KMS-11 (cell line): ENCODE results near the gene PAPPA.

Source experiments
- H2AFZ ChIP-seq: fragments of 200-600 bp; sonication (generic); 2 replicates; pipeline ENCODE4 v1.6.1; 2016; ENCODE audit warnings: antibody characterized with exemption, mixed run types, low read depth
- H3K27ac ChIP-seq: fragments of 200-600 bp; sonication (generic); 2 replicates; pipeline ENCODE4 v1.6.1; 2016; ENCODE audit warnings: mild to moderate bottlenecking, mixed run types
- H3K27me3 ChIP-seq: fragments of 200-600 bp; sonication (generic); 2 replicates; pipeline ENCODE4 v1.6.1; 2017; ENCODE audit warnings: mild to moderate bottlenecking, low read depth, mixed run types, moderate library complexity; ENCODE audit not compliant: insufficient read depth
- H3K36me3 ChIP-seq: fragments of 200-600 bp; sonication (generic); 2 replicates; pipeline ENCODE4 v1.6.1; 2017; ENCODE audit warnings: mild to moderate bottlenecking, mixed run types; ENCODE audit not compliant: insufficient read depth
- H3K4me1 ChIP-seq: fragments of 200-600 bp; sonication (generic); 2 replicates; pipeline ENCODE4 v1.6.1; 2016; ENCODE audit warnings: mild to moderate bottlenecking, low read depth, mixed run types; ENCODE audit not compliant: poor library complexity, severe bottlenecking
- H3K4me2 ChIP-seq: fragments of 200-600 bp; sonication (generic); 2 replicates; pipeline ENCODE4 v1.7.0; 2016; ENCODE audit warnings: mild to moderate bottlenecking, mixed run types
- H3K4me3 ChIP-seq: fragments of 200-600 bp; sonication (generic); IDR thresholded peaks from 2 replicates; pipeline ENCODE4 v1.6.1; 2017; ENCODE audit warnings: low read depth, low read length, mixed read lengths; ENCODE audit not compliant: insufficient read depth
- H3K79me2 ChIP-seq: fragments of 200-600 bp; sonication (generic); 2 replicates; pipeline ENCODE4 v1.6.1; 2016; ENCODE audit warnings: low read depth, mixed run types; ENCODE audit not compliant: insufficient read depth
- H3K9ac ChIP-seq: fragments of 200-600 bp; sonication (generic); 2 replicates; pipeline ENCODE4 v1.6.1; 2016; ENCODE audit warnings: mild to moderate bottlenecking, mixed run types
- H4K20me1 ChIP-seq: fragments of 200-600 bp; sonication (generic); 2 replicates; pipeline ENCODE4 v1.6.1; 2016; ENCODE audit warnings: mild to moderate bottlenecking, mixed run types; ENCODE audit not compliant: insufficient read depth
- CTCF ChIP-seq: fragments of 200-600 bp; sonication (generic); conservative IDR thresholded peaks from 2 replicates; pipeline ENCODE4 v1.6.1; 2017; ENCODE audit warnings: low read depth, mild to moderate bottlenecking, antibody characterized with exemption, low read length, moderate library complexity, mixed read lengths

PAPPA gene

DNA sequence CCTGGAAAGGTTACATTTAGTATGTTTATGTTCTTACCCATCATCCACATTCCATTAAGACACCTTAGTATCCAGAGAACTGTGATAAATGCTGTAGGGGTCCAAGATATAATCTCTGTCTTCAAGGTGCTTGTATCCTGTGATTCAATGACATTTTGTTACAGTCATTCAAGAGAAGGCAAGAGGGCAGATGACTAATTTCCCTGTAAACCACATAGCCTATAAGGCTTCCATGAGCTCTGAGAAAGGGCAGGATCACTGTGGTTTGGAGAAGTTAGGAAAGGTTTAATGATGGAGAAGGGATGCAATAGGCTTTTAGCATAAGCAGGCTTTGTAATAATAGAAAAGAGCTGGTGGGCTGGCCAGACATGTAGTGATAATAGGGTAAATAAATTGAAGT is 40.0 kb downstream of the PAPPA start:
- no peak for TF ChIP-seq CTCF
- Histone ChIP-seq H3K36me3 (no peaks in the 10 kb centered on the region), H3K79me2 (no peaks in the 10 kb centered on the region), H3K4me2 (no peak overlapping the region), H4K20me1 (no peaks in the 10 kb centered on the region), H3K27me3 (no peaks in the 10 kb centered on the region), H2AFZ (no peak overlapping the region), H3K4me3 (no peak overlapping the region), H3K4me1 (no peaks in the 10 kb centered on the region), H3K9ac (no peak overlapping the region), H3K27ac (no peak overlapping the region)

GRCh38 chr9:116196806-116197205 is 43.2 kb downstream of the PAPPA start:
- no peak overlapping the region for H3K27ac ChIP-seq
- no peak overlapping the region for H3K4me2 ChIP-seq
- H3K4me3 ChIP-seq = no peak overlapping the region
- H3K27me3 ChIP-seq = no peaks in the 10 kb centered on the region
- no peaks in the 10 kb centered on the region for H3K79me2 ChIP-seq
- H3K4me1 ChIP-seq = no peaks in the 10 kb centered on the region
- H3K36me3 ChIP-seq = no peaks in the 10 kb centered on the region
- no peaks in the 10 kb centered on the region for H4K20me1 ChIP-seq
- no peak overlapping the region for H2AFZ ChIP-seq
- no peak overlapping the region for H3K9ac ChIP-seq
- no peak for TF ChIP-seq CTCF

DNA sequence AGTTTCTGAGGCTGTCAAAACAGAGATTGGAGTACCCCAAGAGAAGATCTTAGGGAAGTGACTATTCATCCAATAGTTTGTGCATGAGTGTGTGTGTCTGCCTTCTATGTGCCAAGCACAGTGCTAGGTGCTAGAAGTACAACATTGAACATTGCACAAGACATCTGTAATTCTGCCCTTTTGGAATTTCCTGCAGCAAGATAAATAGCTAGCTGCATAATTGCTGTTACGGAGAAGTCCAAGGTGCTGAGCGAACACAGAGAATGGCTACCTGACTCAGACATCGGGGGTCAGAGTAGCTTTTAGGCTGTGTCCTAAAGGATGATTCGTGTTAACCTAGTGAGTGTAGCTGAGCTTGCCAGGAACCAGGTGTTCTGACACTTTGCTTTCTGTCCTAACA is 44.8 kb downstream of the PAPPA start:
- no peak overlapping the region for H3K9ac ChIP-seq

DNA sequence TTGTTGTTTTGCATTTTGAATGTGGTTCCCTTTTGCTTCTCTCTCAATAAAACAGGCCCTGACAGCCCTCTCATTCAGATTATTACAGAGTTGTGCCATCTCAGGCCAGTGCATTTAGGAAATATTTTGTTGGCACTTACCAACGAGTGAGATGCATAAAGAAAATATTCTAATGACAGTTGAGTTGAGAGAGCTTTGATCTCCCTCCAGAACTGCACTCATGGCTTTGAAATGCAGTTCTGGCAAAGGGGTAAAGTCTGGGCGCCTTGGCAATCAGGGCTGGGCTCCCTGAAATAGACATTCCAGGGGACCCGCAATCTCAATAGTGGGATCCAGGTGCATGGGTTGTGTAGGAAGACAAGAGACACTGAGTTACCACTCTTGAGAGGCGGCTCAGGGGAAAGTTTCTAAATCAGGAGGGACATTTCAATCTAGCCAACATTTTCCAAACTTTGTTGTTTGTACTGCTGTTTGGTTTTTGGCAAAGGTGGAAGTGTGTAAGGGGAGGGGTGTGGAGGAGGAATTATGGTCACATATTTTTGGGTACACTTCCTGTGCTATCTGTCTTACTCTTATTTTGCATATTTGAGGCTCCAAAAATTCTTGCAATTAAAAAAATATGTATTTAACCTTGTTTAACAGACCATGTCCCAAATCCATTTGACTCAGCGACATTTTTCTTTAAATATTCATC is 48.8 kb downstream of the PAPPA start:
- H3K9ac ChIP-seq = no peak overlapping the region
- no peaks in the 10 kb centered on the region for H4K20me1 ChIP-seq
- H3K4me1 ChIP-seq = no peaks in the 10 kb centered on the region
- no peaks in the 10 kb centered on the region for H3K79me2 ChIP-seq
- H3K27me3 ChIP-seq = no peaks in the 10 kb centered on the region
- H3K4me2 ChIP-seq = no peak overlapping the region
- TF ChIP-seq CTCF = no peak
- no peak overlapping the region for H3K27ac ChIP-seq
- no peaks in the 10 kb centered on the region for H3K36me3 ChIP-seq
- no peak overlapping the region for H2AFZ ChIP-seq
- no peak overlapping the region for H3K4me3 ChIP-seq

More for the DNA sequence above, 44.8 kb downstream of the PAPPA start:
- TF ChIP-seq CTCF = no peak
- Histone ChIP-seq H3K27me3 (no peaks in the 10 kb centered on the region), H3K36me3 (no peaks in the 10 kb centered on the region), H3K27ac (no peak overlapping the region), H3K4me2 (no peak overlapping the region), H3K4me1 (no peaks in the 10 kb centered on the region), H3K4me3 (no peak overlapping the region), H3K79me2 (no peaks in the 10 kb centered on the region), H4K20me1 (no peaks in the 10 kb centered on the region), H2AFZ (no peak overlapping the region)
